Hematopoietic multipotent progenitor cell treated with erythropoietin and hydrocortisone succinate and interleukin-3 and kit ligand, for 8 days (in vitro differentiated cells): ENCODE data around the gene MRPL23.
"Not testable (repeated sequence)": the region's sequence is repeated elsewhere in the genome, so short reads cannot be mapped to it uniquely, and the experiment has no call there.

Experiments used
- DNase-seq: peaks from one replicate; pipeline ENCODE4 v3.0.0-alpha.2; 2015

Gene MRPL23

DNA sequence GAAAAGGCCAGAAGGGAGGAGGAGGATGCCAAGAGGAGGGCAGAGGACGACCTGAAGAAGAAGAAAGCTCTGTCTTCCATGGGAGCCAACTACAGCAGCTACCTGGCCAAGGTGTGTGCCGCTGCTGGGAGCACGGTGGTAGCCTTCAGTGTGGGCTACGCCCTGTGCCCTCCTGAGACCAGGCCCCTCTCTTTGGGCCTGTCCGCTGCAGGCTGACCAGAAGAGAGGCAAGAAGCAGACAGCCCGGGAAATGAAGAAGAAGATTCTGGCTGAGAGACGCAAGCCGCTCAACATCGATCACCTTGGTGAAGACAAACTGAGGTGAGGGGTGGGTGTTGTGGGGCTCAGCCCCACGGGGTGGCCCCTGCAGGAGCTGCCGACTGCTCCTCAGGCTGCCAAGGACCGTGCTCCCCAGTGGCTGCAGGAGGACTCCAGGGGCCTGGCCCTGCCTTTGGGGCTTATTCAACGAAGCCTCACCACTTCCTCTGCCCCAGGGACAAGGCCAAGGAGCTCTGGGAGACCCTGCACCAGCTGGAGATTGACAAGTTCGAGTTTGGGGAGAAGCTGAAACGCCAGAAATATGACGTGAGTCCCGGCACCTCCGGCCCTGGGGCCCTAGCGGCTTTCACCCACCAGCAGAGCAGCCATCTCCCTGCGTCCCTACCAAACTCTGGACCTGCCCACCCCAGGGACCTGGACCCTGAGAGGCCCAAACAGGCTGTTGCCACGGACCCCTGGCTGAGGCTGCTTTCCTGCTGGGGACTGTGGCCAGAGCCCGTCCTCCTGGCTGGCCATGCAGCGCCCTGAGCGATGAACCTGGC, 12.6 kb upstream of the MRPL23 start:
- DNase-seq = no peak

- DNase-seq = no peak
Measured at GRCh38 chr11:1935156-1936071, 11.7 kb upstream of the MRPL23 start.

DNA sequence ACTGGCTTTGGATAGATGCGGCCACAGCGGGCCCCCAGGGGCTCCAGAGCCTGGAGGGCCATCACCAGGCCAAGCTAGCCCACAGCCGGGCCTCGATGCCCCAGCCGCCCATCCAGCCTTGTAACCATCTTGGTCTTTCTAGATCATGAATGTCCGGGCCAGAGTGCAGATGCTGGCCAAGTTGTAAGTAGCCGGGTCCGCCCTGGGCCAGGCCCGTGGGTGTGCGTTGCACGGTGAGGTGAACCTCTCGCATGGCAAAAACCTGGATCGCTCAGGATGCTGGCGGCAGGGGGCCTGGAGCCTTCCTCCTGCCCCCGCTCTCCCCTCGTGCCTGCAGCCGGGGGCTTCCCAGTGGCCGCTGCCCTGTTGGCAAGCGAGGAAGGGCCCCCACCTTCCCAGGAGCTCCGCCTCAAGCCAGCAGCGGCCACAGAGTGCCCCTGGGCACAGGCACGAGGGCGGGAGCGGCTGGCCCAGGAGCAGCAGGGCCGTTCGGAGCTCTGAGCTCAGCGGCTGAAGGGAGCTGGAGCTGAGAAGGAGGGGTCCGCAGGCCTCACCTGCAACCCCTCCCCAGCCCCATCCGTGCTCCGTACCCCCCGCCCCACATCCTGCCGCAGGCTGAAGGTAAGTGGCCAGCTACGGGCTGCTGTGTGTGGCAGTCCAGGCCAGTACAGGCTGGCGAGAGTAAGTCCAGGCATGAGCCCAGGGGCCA, 10.9 kb upstream of the MRPL23 start:
- DNase-seq = no peak

DNA sequence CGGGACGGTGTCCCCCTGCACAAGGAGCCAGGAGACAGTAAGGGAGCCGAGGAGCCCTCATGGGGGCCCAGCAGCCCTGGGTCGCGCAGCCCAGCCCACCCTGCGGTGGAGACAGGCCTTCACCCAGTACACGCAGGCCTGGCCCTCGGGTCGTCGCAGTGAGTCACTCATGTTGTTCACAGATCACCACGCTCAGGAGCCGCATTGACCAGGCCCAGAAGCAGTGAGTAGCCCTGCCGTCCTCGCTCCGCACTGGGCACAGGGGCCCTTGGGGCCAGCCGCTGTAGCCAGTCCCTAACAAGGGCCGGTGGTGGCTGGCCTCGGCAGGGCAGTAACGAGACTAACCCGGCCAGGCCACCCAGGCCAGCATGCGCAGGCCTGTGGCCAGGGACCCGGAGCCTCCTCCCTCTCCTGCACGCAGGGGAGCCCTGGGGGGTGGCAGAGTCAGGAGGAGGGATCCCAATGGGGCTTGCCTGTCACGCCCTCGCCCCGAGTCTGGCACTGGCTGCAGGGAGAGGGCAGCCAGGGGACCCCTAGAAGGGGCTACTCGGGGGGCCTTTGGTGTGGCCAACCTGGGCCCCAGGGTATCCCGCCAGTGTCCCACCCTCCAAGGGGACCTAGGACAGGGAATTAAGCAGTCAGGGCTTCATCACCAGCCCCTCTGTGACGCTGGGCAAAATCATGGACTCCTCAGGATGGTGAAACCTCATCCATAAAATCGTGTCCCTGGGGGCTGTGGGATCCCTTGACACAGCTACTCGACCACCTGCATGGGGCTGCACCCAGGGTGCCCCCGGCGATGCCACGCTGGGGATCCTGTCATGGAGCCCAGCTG, 10.1 kb upstream of the MRPL23 start:
- no peak for DNase-seq

DNA sequence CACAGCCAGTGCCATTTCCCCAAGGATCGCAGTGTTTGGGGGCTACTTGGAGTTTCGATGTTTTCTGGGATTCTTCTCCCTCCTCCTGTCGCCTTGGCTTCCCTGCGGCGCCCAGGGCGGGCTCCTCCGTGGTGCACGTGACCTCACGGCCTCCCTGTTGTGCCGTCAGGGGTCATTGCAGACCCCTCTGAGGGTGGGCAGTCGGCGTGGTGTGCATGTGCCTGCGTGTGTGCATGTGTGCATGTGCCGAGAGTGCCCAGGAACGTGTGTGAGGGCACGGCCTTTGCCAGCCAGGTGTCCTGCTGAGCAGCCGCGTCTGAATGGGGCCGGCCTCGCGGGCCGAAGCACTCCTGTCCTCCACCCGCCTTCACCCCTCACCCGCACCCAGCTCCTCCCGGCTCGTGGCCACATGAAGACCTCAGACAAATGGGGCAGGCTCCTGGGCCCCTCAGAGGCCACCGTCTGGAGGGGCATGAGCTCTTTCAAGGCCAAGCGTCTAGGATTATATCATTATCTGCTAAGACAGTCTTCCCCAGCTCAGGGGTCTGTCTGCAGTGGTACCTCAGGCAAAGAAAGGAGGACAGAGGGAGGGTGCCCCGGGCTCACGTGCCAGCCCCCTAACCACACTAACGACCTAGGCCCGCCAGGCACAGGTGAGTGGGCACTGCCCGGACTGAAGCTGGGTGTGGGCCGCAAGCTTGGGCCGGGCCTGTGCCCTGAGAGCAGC, 9.4 kb upstream of the MRPL23 start:
- DNase-seq = no peak

- no peak for DNase-seq
Measured at GRCh38 chr11:1938343-1939005, 8.7 kb upstream of the MRPL23 start.

DNA sequence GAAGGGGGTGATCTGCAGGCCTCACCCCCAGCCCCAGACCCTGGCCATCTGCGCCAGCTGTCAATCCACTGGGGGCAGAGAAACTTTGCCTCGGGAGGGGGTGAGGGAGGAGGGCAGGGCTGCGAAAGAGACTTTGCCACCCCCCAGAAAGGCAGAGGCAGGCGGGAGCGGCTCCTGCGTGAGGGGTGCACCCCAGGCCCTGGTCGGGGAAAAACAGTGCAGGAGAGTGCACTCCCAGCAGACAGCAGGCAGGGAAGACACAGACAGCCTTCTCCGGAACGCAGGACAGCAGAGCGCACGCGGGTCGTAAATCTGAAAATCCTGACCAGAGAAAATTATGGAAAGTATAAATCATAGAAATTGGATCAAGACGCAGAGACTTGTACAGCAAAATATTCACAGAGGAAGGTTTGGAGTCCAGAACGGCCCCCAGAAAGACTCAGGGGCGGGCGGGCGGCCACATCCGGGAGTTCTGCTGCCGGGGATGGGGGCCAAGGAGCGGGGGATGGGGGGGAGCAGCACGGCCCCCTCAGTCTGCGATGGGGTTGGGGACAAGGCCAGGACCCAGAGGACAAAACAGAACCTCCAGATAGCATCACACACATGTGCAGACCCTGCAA, 8.0 kb upstream of the MRPL23 start:
- no peak for DNase-seq

GRCh38 chr11:1939788-1940187, 7.3 kb upstream of the MRPL23 start:
- not testable (repeated sequence) for DNase-seq

GRCh38 chr11:1942558-1943260, 4.4 kb upstream of the MRPL23 start:
- DNase-seq = no peak

GRCh38 chr11:1943576-1943975, 3.6 kb upstream of the MRPL23 start:
- DNase-seq = no peak

- peak; percentile 41 for DNase-seq
Measured at GRCh38 chr11:1943977-1944376, 3.2 kb upstream of the MRPL23 start.

DNA sequence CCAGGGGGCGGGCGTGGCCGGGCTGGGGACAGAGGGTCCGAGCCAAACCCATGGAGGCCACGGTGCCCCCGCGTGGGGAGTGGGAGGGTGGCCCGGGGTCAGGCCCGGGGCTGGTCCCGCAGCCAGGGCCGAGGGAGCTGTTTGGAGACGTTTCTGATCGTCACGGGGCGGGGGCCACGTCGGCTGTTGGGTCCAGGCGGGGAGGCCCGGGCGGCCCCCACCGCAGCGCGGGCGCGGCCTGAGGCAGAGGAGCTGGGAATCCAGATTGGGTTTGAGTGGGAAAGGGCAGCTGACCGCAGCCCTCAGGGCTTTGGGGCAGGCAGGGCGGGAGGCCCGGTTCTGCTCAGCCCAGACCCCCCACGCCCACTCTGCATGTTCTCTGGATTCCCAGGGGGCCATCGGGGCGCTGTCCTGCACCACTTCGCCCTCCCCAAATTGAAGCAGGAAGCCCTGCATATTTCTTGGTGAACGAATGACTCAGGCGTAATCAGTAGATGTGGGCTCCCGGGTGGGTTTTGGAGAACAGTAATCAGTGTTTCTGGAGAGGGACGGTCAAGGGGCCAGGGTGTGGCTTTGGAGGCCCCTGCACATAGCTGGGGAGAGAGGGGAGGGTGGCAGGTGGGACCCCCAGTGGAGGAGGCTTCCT, 583 bp downstream of the MRPL23 start:
- no peak for DNase-seq

GRCh38 chr11:1948389-1948788, 1.3 kb downstream of the MRPL23 start:
- DNase-seq = no peak

DNA sequence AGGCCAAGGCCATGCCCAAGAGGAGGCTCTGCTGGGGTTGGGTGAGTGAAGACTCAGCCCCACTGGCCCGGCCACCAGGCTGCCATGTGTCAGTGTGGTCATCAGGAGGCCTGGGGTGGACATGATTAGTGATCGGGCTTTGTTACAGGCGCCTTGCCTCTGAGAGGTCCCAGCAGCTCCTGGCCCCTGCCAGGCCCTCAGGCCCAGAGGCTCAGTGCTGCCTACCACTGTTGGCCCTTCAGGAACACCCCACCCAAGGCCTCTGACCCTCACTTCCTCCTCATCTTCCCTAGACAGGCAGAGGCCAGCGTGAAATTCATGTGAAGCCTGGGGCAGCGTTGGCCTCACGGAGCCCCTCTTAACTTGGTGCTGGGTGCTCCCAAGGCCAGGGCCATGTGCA, 2.2 kb downstream of the MRPL23 start:
- DNase-seq = no peak

- DNase-seq = no peak
Measured at GRCh38 chr11:1949922-1950321, 2.8 kb downstream of the MRPL23 start.

GRCh38 chr11:1952806-1953482, 5.8 kb downstream of the MRPL23 start:
- DNase-seq = no peak

DNA sequence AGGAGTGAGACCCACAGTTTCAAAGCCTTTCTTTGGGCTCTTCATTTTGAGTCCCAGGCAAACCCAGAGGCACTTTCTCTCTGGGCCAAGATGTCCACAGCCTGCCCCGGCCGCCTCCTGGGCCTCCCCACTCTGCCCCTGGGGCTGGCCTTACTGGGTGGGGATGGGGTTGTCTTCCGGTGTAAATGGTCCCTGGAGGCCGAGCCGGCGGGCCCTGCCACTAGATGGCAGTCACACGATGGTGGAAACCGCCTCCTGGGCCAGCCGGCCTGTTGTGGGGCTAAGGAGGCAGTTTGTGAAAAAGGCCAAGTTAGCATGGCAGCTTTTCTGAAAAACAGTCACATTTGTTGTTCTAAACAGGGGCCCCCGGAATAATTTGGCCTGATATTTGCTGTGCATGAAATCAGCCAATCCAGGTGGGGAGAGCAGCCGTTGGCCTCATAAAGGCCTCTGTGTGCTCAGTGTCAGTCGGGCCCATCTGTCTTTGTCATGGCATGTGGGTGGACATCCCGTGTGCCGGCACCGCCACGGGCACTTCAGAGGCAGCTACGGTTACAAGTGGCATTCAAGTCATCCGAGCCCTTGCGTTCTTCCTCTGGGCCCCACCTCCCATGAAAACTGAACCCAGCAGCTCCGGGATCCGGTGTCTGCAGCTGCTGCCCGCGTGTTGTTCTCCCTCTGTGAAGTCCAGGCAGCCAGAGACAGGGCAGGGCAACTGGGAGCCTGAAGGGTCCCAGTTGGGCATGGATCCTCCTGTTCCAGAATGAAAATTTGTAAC, 6.5 kb downstream of the MRPL23 start:
- DNase-seq = no peak

GRCh38 chr11:1958367-1958766, 11.2 kb downstream of the MRPL23 start:
- DNase-seq = no peak
